K562 (cell line): ENCODE data around the gene PPRC1. TPM values are rescaled to one million over a fixed set of nuclear protein-coding genes. Genes with fewer than 3 reads are reported as not detected.

Experiments used
- BRF1 ChIP-seq: IDR thresholded peaks from 3 replicates; pipeline ENCODE4 v1.6.1; 2011; ENCODE audit warnings: borderline replicate concordance, mild to moderate bottlenecking; ENCODE audit not compliant: insufficient read length; ENCODE audit errors: extremely low read depth
- CREB3L1 ChIP-seq: fragments of 450-650 bp; IDR thresholded peaks from 2 replicates; pipeline ENCODE4 v1.6.1; 2014; ENCODE audit warnings: low read depth, mild to moderate bottlenecking, moderate library complexity, borderline replicate concordance
- CTBP1 ChIP-seq: fragments of 450-650 bp; IDR thresholded peaks from 2 replicates; pipeline ENCODE4 v1.6.1; 2016; ENCODE audit warnings: borderline replicate concordance
- ETV1 ChIP-seq: fragments of 450-650 bp; conservative IDR thresholded peaks from 2 replicates; pipeline ENCODE4 v1.6.1; 2016; ENCODE audit warnings: missing genetic modification characterization, control low read depth, low read depth, missing compliant biosample characterization
- MXI1 ChIP-seq: IDR thresholded peaks from 2 replicates; pipeline ENCODE4 v1.6.1; 2011; ENCODE audit warnings: low read depth, mild to moderate bottlenecking, improper control_type of control experiment, low read length
- PRPF4 ChIP-seq: fragments of 200-400 bp; formaldehyde crosslinking; IDR thresholded peaks from one replicate; pipeline ENCODE4 v1.6.1; 2017; ENCODE audit warnings: low read length, low read depth, mild to moderate bottlenecking; ENCODE audit not compliant: insufficient read depth, poor library complexity, severe bottlenecking
- VEZF1 ChIP-seq: fragments of 200-800 bp; sonication (Bioruptor generic); IDR thresholded peaks from 2 replicates; pipeline ENCODE4 v1.6.1; 2017; ENCODE audit warnings: missing genetic modification characterization, missing compliant biosample characterization
- ZBTB40 ChIP-seq, 2 experiments: fragments of 450-650 bp in 1 of 2; sonication (generic) in 1 of 2; formaldehyde crosslinking in 1 of 2; IDR thresholded peaks; 2 replicates each; pipeline versions ENCODE4 v1.7.1 to v1.9.0; 2016 to 2022; ENCODE audit warnings: inconsistent platforms in 1 of 2, mild to moderate bottlenecking in 1 of 2, missing genetic modification reagents in 1 of 2
- ZBTB43 ChIP-seq: sonication (generic); formaldehyde crosslinking; IDR thresholded peaks from 2 replicates; pipeline ENCODE4 v1.8.0; 2023; ENCODE audit warnings: mild to moderate bottlenecking, missing genetic modification reagents
- ZNF384 ChIP-seq: IDR thresholded peaks from 2 replicates; pipeline ENCODE4 v1.6.1; 2012; ENCODE audit warnings: low read depth, low read length, improper control_type of control experiment
- polyA plus RNA-seq, 8 experiments: library from polyadenylated mRNA; depleted of rRNA in 4 of 8; stranded (reverse) in 5 of 8; unstranded in 3 of 8; fragments of >200 nt; fragmentation: Nextera tagmentation in 2 of 8; fragmentation: Illumina TruSeq in 1 of 8; extraction: Ambion mirVana in 2 of 8; extraction: Trizol in 1 of 8; gene quantifications; 2 replicates each; pipeline versions ENCODE4 v1.2.1 to v1.2.3, GENCODE V29; 2011 to 2014; ENCODE audit warnings: inconsistent platforms in 1 of 8, missing spikeins in 1 of 8
- total RNA-seq, 7 experiments: library from RNA; depleted of rRNA in 6 of 7; stranded (reverse); fragments of >200 nt in 6 of 7; fragmentation: Illumina TruSeq in 2 of 7; extraction: Trizol in 2 of 7; gene quantifications; 2 replicates each; pipeline versions ENCODE4 v1.2.1 to v1.2.3, GENCODE V29; 2011 to 2021; ENCODE audit warnings: low replicate concordance in 1 of 7

PPRC1 gene
- total and polyA plus RNA-seq, 9 of the 15 experiments (the other 6 are each of a cell fraction or from before 2014, with no cell fraction given), result 8.5 to 47.1 (median 16.2) TPM

- TF ChIP-seq CREB3L1 (peak; percentile 83), ZNF384 (no peak), CTBP1 (peak; percentile 55; the same call in 1 of the 2 replicates), PRPF4 (no peak), MXI1 (peak; percentile 60), VEZF1 (CRISPR knock-in tag) (peak; percentile 85), ZBTB40 (IDR thresholded peaks at IDR 0.05) (peak; percentile 92), ZBTB40 (CRISPR knock-in tag; IDR thresholded peaks at IDR 0.05) (no peak), ZBTB43 (CRISPR knock-in tag) (peak; percentile 42; the same call in 1 of the 2 replicates), BRF1 (no peak), ETV1 (tag) (peak; percentile 42)
Measured at GRCh38 chr10:102151774-102152544, 19.1 kb downstream of the PPRC1 start, which contains the start of gene NOLC1 (continued).
